Panc1 (cell line): Measurements from ENCODE around the gene CORO2A. TPM values are rescaled to one million over a fixed set of nuclear protein-coding genes. Genes with fewer than 3 reads are reported as not detected.

ENCODE experiments used
- ATAC-seq: fragments of 200-7000 bp; cut with Tn5 transposase; 2 replicates; pipeline ENCODE4 v1.9.1; 2020; ENCODE audit warnings: mild to moderate bottlenecking, moderate library complexity
- BruUV-seq: library from RNA; stranded (reverse); fragments of 400-500 nt; replicated peaks from 2 replicates; lab custom pipeline; 2021; lab: Mats Ljungman, UMichigan
- CTCF ChIA-PET: fragments of 300-600 bp; sonication (Branson Sonifier 250); formaldehyde crosslinking; loops from one replicate; lab custom pipeline; 2022; ENCODE audit warnings: antibody characterized with exemption; lab: Charles Lee
- POLR2A ChIA-PET: fragments of 300-600 bp; sonication (Branson Sonifier 250); formaldehyde crosslinking; loops from one replicate; lab custom pipeline; 2022; ENCODE audit warnings: antibody characterized with exemption; lab: Charles Lee
- DNase-seq: peaks from one replicate; pipeline ENCODE4 v3.0.0-alpha.2; 2010; ENCODE audit warnings: low read depth, low spot score
- H3K27ac ChIP-seq: 2 replicates; pipeline ENCODE4 v1.5.1; 2011; ENCODE audit warnings: mild to moderate bottlenecking, low read length, inconsistent platforms
- H3K27me3 ChIP-seq: fragments of 200-500 bp; sonication (Bioruptor generic); 2 replicates; pipeline ENCODE4 v1.6.0; 2014; ENCODE audit warnings: low read length, inconsistent platforms; ENCODE audit not compliant: control insufficient read depth, insufficient read depth
- H3K36me3 ChIP-seq: fragments of 200-500 bp; sonication (Bioruptor generic); 2 replicates; pipeline ENCODE4 v1.5.1; 2014; ENCODE audit warnings: inconsistent platforms, mild to moderate bottlenecking, low read length, moderate library complexity; ENCODE audit not compliant: control insufficient read depth, insufficient read depth
- H3K4me1 ChIP-seq: 2 replicates; pipeline ENCODE4 v1.5.1; 2011; ENCODE audit warnings: inconsistent platforms, mild to moderate bottlenecking, low read length, moderate library complexity; ENCODE audit not compliant: control insufficient read depth, insufficient read depth
- H3K4me3 ChIP-seq, 2 experiments: 2 replicates each; pipeline ENCODE4 v1.5.1; 2011 to 2012; ENCODE audit warnings: low read depth in 2 of 2, low read length in 2 of 2, mild to moderate bottlenecking in 2 of 2, inconsistent platforms in 1 of 2, moderate library complexity in 1 of 2
- H3K9me3 ChIP-seq: fragments of 200-500 bp; sonication (Bioruptor generic); 2 replicates; pipeline ENCODE4 v1.5.1; 2014; ENCODE audit warnings: low read depth, mild to moderate bottlenecking, inconsistent platforms, low read length, moderate library complexity; ENCODE audit not compliant: control insufficient read depth, insufficient read depth
- POLR2AphosphoS5 ChIP-seq: IDR thresholded peaks from 2 replicates; pipeline ENCODE4 v1.6.1; 2012; ENCODE audit warnings: mild to moderate bottlenecking, low read depth, low read length, moderate library complexity
- REST ChIP-seq, 2 experiments: IDR thresholded peaks; 2 replicates each; pipeline ENCODE4 v1.6.1; 2011 to 2012; ENCODE audit warnings: low read depth in 2 of 2, control low read depth in 1 of 2, low read length in 1 of 2, mild to moderate bottlenecking in 1 of 2, moderate library complexity in 1 of 2; ENCODE audit not compliant: insufficient read depth in 1 of 2
- SIN3A ChIP-seq: IDR thresholded peaks from 2 replicates; pipeline ENCODE4 v1.6.1; 2012; ENCODE audit warnings: low read depth, mild to moderate bottlenecking, low read length, moderate library complexity, borderline replicate concordance; ENCODE audit not compliant: insufficient read depth
- TCF7L2 ChIP-seq: IDR thresholded peaks from 2 replicates; pipeline ENCODE4 v1.6.1; 2011; ENCODE audit warnings: mild to moderate bottlenecking, low read depth, low read length, inconsistent platforms
- in situ Hi-C: cut with HindIII; loops from 2 replicates; pipeline ENCODE4 v1.10.0; 2016; ENCODE audit warnings: low sequenced_read_pairs, low pct_unique_long_range_greater_than_20kb
- intact Hi-C: fragments of 100-400 bp; cut with micrococcal nuclease; formaldehyde crosslinking; loops from one replicate; pipeline ENCODE4 v1.10.0; 2022; ENCODE audit not compliant: unreplicated experiment
- total RNA-seq: library from RNA; stranded (reverse); gene quantifications from one replicate; pipeline ENCODE4 v1.2.1, GENCODE V29; 2021; ENCODE audit not compliant: unreplicated experiment
- TF ChIP-seq, protein P1 (sequence below): fragments of 450-650 bp; IDR thresholded peaks from 2 replicates; pipeline ENCODE4 v1.5.1; 2017; ENCODE audit warnings: mild to moderate bottlenecking

Gene CORO2A
- total RNA-seq, 1 experiment from 2014 or later: 2.0 TPM

GRCh38 chr9:98182889-98183599 lies 9.4 kb downstream of the CORO2A start:
- DNase-seq (no peak), ATAC-seq (no peak)
- BruUV-seq: no TSS peak
- POLR2A ChIA-PET: no interaction called here
- H3K4me3 ChIP-seq: no peak overlapping the region
- H3K9me3 ChIP-seq: no peaks in the 10 kb centered on the region
- in situ Hi-C loops: no loop called here
- H3K4me1 ChIP-seq: no peaks in the 10 kb centered on the region
- TF ChIP-seq POLR2AphosphoS5: no peak
- TF ChIP-seq REST (IDR thresholded peaks at IDR 0.05; ENCODE audit: insufficient read depth in 1 of 2, low read depth in 2 of 2, low read length in 1 of 2): no peak
- TF ChIP-seq, protein P1, sequence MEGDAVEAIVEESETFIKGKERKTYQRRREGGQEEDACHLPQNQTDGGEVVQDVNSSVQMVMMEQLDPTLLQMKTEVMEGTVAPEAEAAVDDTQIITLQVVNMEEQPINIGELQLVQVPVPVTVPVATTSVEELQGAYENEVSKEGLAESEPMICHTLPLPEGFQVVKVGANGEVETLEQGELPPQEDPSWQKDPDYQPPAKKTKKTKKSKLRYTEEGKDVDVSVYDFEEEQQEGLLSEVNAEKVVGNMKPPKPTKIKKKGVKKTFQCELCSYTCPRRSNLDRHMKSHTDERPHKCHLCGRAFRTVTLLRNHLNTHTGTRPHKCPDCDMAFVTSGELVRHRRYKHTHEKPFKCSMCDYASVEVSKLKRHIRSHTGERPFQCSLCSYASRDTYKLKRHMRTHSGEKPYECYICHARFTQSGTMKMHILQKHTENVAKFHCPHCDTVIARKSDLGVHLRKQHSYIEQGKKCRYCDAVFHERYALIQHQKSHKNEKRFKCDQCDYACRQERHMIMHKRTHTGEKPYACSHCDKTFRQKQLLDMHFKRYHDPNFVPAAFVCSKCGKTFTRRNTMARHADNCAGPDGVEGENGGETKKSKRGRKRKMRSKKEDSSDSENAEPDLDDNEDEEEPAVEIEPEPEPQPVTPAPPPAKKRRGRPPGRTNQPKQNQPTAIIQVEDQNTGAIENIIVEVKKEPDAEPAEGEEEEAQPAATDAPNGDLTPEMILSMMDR: no peak
- TF ChIP-seq SIN3A: no peak
- TF ChIP-seq TCF7L2: no peak
- no peak overlapping the region for H3K27ac ChIP-seq
- no peaks in the 10 kb centered on the region for H3K27me3 ChIP-seq
- CTCF ChIA-PET: no interaction called here
- intact Hi-C loops: no loop called here
- no peaks in the 10 kb centered on the region for H3K36me3 ChIP-seq

DNA sequence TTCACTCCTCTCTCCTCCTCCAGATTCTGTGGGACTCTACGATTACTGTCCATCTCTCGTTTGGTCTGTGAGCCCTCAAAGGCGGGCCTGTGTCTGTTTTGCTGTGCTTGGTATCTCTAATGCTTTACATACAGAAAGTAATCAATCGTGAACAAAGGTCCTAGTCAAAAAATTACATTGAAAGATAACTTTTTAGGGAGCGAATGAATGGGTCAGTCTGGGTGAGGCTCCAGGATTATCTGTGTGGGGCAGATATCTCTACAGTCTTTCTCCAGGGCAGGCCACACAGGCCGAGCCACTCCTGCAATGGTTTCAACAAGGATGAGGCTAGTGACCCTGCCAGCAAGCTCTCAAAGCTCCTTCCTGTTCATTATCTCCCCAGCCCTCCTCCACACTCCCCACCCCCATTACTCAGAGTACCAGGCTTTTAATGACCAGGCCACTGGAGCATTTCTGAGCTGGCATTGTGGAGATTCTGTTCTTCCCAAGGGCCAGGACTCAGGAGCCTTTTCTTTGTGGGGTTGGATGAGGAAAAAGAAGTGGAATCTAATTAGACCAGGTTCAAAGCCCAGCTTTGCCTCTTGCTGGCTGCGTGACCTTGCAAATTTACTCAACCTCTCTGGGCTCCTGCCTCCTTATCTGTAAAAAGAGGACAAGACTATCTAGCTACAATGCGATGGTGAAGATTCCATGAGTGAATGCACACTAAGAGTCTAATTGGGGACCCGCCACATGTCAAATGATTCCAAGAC lies 10.2 kb downstream of the CORO2A start:
- no peaks in the 10 kb centered on the region for H3K4me1 ChIP-seq
- in situ Hi-C loops: no loop called here
- H3K4me3 ChIP-seq: no peak overlapping the region
- CTCF ChIA-PET: no interaction called here
- no peaks in the 10 kb centered on the region for H3K36me3 ChIP-seq
- no TSS peak for BruUV-seq
- ATAC-seq (no peak), DNase-seq (no peak)
- no peak overlapping the region for H3K27ac ChIP-seq
- TF ChIP-seq TCF7L2 (no peak), REST (IDR thresholded peaks at IDR 0.05; ENCODE audit: insufficient read depth in 1 of 2, low read depth in 2 of 2, low read length in 1 of 2) (no peak), SIN3A (no peak), POLR2AphosphoS5 (no peak)
- TF ChIP-seq, protein P1: no peak
- POLR2A ChIA-PET: no interaction called here
- intact Hi-C loops: no loop called here
- H3K27me3 ChIP-seq: no peaks in the 10 kb centered on the region
- H3K9me3 ChIP-seq: no peaks in the 10 kb centered on the region
